T-helper 22 cell (primary cell): ENCODE measurements around the gene ANXA5.
"Not testable (repeated sequence)": the region's sequence is repeated elsewhere in the genome, so short reads cannot be mapped to it uniquely, and the experiment has no call there.

Source experiments
- DNase-seq: peaks from one replicate; pipeline ENCODE4 v3.0.0-alpha.2; 2020; ENCODE audit warnings: low read depth

ANXA5 gene

GRCh38 chr4:121696581-121697461, at the start of gene ANXA5:
Gene ANXA5, minus strand, starts transcription at chr4:121696980. Its CDS starts 391 bp downstream, at chr4:121696589.
- peak; percentile 55 for DNase-seq

GRCh38 chr4:121742794-121743193, 46.0 kb upstream of the ANXA5 start:
- no peak for DNase-seq

GRCh38 chr4:121741751-121742150, 45.0 kb upstream of the ANXA5 start:
- DNase-seq: no peak

DNA sequence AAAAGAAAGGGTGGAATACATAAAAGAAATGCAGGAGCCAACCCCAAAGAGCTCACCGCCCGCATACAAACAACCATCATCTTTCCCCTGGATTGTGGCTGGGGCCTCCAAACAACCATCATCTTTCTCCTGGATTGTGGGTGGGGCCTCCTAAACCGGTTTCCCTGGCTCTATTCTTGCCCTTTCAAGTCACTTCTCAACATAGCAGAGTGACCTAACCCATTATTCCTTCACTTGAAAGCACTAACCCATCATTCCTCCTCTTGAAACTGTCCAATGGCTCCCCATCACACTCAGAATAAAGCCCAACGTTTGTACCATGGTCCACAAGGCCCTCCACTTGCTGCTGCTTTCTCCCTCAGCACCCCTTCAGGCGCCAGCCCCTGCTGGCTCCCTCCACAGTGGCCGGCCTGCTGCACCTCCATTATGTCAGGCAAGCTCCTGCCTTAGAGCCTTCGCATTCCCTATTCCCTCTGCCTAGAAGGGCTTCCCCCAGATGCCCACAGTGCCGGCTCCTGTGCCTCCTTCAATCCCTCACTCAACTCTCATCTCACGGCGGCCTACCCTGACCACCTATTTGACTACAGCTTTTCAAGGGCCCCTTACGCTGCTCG, 44.1 kb upstream of the ANXA5 start:
- DNase-seq: no peak

- DNase-seq: no peak
Measured at GRCh38 chr4:121739575-121739974, 42.8 kb upstream of the ANXA5 start.

DNA sequence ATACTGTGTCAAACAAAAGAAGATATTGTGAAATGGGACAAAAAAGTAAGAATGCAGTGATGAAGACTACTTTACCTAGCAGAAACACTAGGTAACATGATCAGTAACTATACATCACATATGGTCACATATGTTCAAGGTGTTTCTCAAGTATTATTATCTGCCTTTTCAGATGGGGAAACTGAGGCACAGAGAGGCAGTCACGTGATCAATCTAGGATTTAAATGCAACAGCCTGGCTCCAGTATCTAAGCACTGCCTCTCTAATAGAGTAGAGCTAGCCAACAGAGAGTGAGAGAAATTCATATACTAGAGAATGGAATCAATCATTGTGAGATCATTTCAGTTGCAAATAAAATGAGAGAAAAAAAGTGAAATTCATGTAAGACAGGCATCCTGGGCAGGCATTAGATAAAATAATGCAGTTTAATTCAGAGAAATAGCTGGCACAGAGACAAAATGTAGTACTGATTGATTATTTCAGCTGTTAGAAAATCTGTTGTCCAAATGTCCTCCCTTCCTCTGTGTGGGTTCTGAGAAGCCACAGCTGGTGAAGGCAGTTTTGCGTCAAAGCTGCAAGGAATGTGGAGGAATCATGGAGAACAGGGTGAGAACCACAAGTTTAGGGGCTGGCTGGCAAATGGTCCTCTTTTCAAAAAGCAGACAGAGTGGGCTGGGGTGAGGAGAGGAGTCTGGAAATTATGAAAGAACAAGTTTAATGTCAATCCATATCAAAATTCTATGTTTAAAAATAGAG, 42.2 kb upstream of the ANXA5 start:
- no peak for DNase-seq

GRCh38 chr4:121737846-121738554, 41.2 kb upstream of the ANXA5 start:
- DNase-seq: no peak

DNA sequence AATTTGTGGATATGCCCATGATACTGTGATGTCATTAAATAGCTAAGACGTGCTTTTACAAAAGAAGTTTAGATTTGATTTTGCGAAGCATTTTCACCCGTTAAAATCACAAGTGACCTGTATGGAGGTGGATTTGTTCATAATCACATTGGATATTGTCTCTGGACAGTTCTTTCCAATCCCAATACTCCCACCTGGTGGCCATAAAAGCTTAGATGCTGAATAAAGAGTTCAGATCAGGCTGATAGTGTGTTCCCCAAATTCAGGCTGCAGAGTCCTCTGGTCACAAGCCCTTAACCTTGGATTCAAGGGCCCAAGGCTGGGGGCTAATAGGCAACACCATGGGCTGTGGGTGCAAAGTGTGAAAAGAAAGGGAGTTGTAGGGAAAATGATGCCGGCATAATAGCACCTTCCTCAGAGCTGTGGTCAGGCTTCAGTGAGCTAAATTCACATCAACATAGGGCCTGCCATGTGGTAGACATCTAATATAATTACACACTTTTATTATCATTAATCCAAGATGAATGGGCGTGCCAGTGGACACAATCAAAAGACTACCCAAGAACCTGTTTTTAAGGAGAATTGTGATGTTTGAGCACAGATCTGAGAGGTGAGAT, 40.1 kb upstream of the ANXA5 start:
- no peak for DNase-seq

DNA sequence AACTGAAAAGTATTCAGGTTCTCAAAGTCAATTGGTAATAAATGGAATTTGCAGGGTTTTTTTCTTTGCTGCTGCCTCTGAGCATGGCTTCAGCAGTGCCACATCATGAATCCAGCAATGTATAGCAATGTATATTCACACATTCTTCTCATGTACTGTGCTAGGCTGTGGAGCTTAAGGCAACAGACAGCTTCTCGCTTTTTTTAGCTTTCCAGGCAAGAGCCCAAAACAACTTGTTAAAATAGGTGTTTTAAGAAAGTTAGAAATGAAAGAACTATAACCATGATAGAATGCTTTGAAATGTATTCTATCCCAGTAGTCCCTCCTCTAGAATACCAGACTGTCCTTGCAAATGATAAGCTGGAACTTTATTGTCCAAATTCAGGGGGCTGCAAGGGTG, 37.8 kb upstream of the ANXA5 start:
- DNase-seq: no peak

GRCh38 chr4:121733942-121734341, 37.2 kb upstream of the ANXA5 start:
- DNase-seq: no peak

GRCh38 chr4:121729753-121730152, 33.0 kb upstream of the ANXA5 start:
- DNase-seq: not testable (repeated sequence)

GRCh38 chr4:121728798-121729226, 32.0 kb upstream of the ANXA5 start:
- no peak for DNase-seq

DNA sequence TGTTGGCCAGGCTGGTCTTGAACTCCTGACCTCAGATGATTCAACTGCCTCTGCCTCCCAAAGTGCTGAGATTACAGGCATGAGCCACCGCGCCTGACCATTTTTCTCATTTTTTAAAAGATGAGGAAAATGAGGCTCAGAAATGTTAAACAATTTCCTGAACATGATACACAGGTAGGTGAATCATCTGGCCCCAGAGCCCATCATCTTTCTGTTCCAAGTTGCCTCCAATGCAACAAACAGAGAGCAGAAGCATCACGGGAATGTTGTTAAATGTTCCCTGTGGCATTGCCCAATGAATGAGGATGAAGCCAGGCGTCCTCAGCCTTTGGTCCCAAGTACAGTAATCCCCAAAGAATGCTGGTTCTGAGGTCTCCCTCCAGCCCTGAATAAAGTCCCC, 31.3 kb upstream of the ANXA5 start:
- DNase-seq: no peak

- no peak for DNase-seq
Measured at GRCh38 chr4:121726642-121727268, 30.0 kb upstream of the ANXA5 start.

DNA sequence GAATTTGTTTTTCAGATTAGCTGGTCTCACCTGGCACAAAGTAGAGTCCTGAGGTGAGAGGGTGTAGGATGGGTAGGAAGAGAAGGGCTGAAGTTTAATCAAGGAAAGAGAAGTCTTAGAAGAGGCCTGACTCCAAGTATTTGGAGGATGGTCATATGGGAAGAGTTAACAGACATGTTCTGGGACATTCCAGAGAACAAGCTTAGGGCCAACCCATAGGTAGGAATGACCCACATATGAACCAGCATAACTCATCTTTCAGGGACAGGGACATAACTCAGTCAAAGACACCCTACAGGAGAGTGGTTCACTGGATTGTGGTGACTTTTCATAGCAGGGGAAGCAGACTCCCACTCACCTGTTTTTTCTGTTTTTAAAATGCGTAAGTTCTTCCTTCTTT, 27.9 kb upstream of the ANXA5 start:
- no peak for DNase-seq

- no peak for DNase-seq
Measured at GRCh38 chr4:121721700-121722099, 24.9 kb upstream of the ANXA5 start.

- DNase-seq: no peak
Measured at GRCh38 chr4:121720109-121720508, 23.3 kb upstream of the ANXA5 start.

DNA sequence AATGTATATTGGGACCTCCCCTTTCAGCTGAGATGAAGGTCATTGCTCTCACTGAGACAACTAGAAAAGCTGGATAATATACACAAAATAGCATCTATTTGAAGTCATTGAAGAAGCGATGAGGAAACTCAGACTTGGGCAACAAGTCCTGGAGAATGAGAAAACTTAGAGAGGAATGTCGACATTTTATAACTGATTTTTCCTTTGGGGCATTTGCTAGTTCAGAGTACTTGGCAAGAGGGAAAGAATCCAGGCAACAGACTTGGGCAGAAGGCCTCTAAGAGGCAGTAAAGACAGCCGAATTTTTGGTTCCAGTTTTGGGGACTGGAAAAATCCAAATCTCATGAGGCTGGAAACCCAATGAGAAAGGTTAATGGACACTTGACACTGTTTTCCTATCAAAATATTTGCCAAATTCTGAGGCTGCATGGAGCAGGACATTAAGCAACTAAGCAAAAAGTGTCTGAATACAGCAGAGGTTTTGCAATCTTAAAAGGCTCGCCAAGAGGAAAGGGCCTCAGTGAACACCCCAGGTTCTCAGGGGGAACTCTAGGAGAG, 21.0 kb upstream of the ANXA5 start:
- no peak for DNase-seq

DNA sequence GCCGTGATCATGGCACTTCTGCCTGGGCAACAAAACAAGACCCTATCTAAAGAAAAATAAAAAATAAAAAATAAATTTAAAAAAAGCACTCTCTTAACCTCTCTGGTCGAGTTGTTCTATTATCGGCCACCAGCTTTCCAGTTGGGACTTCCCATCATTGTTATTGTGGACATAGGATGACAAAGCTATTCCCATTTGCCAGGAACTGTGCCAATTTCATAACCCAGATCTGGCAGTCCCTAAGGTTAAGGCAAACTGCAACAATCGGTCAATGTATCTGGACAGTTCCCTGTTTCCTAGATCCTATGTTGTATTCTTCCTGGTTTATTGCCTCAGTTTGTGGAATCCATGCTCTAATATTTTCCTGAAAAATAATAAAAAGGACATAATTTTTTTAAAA, 17.8 kb upstream of the ANXA5 start:
- no peak for DNase-seq

DNA sequence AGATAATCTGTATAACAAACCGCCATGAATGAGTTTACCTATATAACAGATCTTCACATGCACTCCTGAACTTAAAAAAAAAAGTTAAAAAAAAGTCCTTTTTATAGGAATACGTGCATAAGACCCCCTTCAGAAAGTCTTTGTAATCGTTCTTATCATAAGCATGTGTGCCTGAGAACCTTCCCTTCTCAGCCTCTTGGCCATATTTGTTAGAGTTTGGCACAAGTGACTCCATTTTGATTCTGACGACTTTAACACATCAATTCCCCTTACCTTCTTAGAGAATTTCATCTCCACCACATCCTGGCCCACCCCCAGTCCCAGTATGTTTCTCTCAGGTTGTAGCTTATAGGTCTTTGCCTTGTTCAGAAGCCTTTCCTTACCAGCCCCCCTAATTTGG, 16.0 kb upstream of the ANXA5 start:
- no peak for DNase-seq
